ENCODE measurements around the gene OASL. TPM values are rescaled to one million over a fixed set of nuclear protein-coding genes. Genes with fewer than 3 reads are reported as not detected.

Gene OASL
- total RNA-seq, 1 donor from 2014 or later = 0.19 TPM

GRCh38 chr12:121011820-121012219 lies 27.2 kb downstream of the OASL start:
- H3K27ac Mint-ChIP-seq = no peak overlapping the region
- DNase-seq (ENCODE audit: extremely low spot score, unreplicated experiment) = no peak
- H3K36me3 Mint-ChIP-seq = no peaks in the 10 kb centered on the region
- no peaks in the 10 kb centered on the region for H3K27me3 Mint-ChIP-seq
- no peak for TF ChIP-seq CTCF (conservative IDR thresholded peaks at IDR 0.05)
- no peak overlapping the region for H3K4me3 Mint-ChIP-seq
- H3K9me3 Mint-ChIP-seq = no peaks in the 10 kb centered on the region
- peaks cover 15% of the 10 kb centered on the region for H3K4me1 Mint-ChIP-seq (ENCODE audit: unreplicated experiment)

GRCh38 chr12:121010860-121011259 lies 28.2 kb downstream of the OASL start:
- Mint-ChIP-seq H3K9me3 (no peaks in the 10 kb centered on the region), H3K27me3 (no peaks in the 10 kb centered on the region), H3K4me3 (no peak overlapping the region), H3K36me3 (no peaks in the 10 kb centered on the region), H3K4me1 (ENCODE audit: unreplicated experiment) (peaks cover 9% of the 10 kb centered on the region), H3K27ac (no peak overlapping the region)
- no peak for TF ChIP-seq CTCF (conservative IDR thresholded peaks at IDR 0.05)
- no peak for DNase-seq (ENCODE audit: extremely low spot score, unreplicated experiment)

- H3K4me3 Mint-ChIP-seq = no peak overlapping the region
- no peaks in the 10 kb centered on the region for H3K9me3 Mint-ChIP-seq
- no peak overlapping the region for H3K27ac Mint-ChIP-seq
- peaks cover 4% of the 10 kb centered on the region for H3K36me3 Mint-ChIP-seq
- no peaks in the 10 kb centered on the region for H3K27me3 Mint-ChIP-seq
- no peak for DNase-seq (ENCODE audit: extremely low spot score, unreplicated experiment)
- peak; percentile 73 for TF ChIP-seq CTCF (conservative IDR thresholded peaks at IDR 0.05)
- H3K4me1 Mint-ChIP-seq (ENCODE audit: unreplicated experiment) = peaks cover under 1% of the 10 kb centered on the region
Observed at GRCh38 chr12:121009741-121010140, 29.3 kb downstream of the OASL start.

GRCh38 chr12:121008347-121009098 lies 30.5 kb downstream of the OASL start:
- no peak for TF ChIP-seq CTCF (conservative IDR thresholded peaks at IDR 0.05)
- Mint-ChIP-seq H3K4me1 (ENCODE audit: unreplicated experiment) (no peaks in the 10 kb centered on the region), H3K36me3 (peaks cover 4% of the 10 kb centered on the region), H3K4me3 (no peak overlapping the region), H3K9me3 (no peaks in the 10 kb centered on the region), H3K27me3 (no peaks in the 10 kb centered on the region), H3K27ac (no peak overlapping the region)
- DNase-seq (ENCODE audit: extremely low spot score, unreplicated experiment) = no peak

- Mint-ChIP-seq H3K36me3 (peaks cover 4% of the 10 kb centered on the region), H3K27me3 (no peaks in the 10 kb centered on the region), H3K9me3 (no peaks in the 10 kb centered on the region), H3K4me1 (ENCODE audit: unreplicated experiment) (no peaks in the 10 kb centered on the region), H3K4me3 (no peak overlapping the region), H3K27ac (no peak overlapping the region)
- peak; percentile 80 for TF ChIP-seq CTCF (conservative IDR thresholded peaks at IDR 0.05)
- DNase-seq (ENCODE audit: extremely low spot score, unreplicated experiment) = no peak
Observed at GRCh38 chr12:121005346-121005815, 33.7 kb downstream of the OASL start.

Data from type B pancreatic cell (in vitro differentiated cells).